GM21576 (cell line): ENCODE data around the gene TNFRSF4.

Experiments
- ATAC-seq: cut with Tn5 transposase; IDR thresholded peaks from one replicate; pipeline ENCODE4 v1.9.1; 2021; ENCODE audit warnings: mild to moderate bottlenecking, moderate library complexity; ENCODE audit not compliant: unreplicated experiment

TNFRSF4 gene

DNA sequence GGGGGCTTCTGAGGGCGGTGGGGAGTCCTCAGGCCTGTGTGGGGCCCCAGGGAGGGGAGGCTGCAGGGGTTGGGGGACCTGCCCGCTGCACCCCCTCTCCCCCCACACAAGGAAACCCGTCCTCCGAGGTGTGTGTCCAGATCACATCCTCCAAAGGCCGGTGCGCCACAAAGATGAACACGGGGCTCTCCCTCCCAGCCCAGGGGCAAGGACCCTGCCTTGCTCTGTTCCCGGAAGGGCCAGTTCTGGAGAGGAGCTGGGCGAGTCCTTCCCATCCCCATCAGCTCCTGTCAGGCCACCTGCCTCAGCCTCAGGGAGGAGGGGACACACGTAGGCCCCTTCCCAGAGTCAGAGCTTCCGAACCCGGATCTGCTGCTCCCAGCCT, 42.8 kb downstream of the TNFRSF4 start:
- no peak for ATAC-seq

DNA sequence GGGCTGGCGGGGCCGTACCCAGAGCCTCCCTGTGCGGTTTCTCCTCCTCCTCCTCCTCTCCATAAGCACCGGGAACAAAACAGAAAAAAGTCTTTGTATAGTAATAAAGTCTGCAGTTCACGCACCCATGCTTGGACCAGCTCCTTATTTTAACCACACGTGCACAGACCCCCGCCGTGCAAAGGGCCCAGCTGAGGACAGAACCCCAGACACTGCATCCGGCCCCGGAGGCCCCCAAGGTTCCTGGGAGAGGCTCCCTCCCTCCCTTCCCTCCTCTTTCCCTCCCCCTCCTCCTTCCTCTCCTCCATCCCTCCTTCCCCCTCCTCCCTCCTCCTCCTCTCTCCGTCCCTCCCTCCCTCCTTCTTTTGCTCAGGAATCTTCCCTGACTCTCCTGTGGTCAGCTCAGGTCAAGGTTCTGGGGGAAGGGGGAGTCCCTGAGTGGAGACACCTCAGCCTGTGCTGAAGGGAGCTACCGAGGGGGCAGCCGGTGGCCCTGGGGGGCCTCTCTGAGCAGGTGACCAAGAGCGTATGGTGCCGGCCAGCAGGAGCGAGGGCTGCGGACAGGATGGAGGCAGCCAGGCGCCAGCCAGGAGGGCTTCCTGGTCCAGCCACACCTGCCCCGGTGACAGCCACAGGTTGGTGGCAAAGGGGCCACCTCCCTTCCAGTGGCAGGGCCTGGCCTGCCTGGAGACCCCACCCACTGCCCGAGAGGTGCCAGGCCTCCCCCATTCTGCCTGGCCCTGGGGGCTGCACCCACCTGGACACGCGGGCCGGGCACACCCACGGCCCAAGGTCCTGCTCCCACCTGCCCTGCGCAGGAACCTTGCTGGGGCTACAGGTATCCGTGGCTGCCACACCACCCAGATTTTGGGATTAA, 43.5 kb downstream of the TNFRSF4 start:
- no peak for ATAC-seq

DNA sequence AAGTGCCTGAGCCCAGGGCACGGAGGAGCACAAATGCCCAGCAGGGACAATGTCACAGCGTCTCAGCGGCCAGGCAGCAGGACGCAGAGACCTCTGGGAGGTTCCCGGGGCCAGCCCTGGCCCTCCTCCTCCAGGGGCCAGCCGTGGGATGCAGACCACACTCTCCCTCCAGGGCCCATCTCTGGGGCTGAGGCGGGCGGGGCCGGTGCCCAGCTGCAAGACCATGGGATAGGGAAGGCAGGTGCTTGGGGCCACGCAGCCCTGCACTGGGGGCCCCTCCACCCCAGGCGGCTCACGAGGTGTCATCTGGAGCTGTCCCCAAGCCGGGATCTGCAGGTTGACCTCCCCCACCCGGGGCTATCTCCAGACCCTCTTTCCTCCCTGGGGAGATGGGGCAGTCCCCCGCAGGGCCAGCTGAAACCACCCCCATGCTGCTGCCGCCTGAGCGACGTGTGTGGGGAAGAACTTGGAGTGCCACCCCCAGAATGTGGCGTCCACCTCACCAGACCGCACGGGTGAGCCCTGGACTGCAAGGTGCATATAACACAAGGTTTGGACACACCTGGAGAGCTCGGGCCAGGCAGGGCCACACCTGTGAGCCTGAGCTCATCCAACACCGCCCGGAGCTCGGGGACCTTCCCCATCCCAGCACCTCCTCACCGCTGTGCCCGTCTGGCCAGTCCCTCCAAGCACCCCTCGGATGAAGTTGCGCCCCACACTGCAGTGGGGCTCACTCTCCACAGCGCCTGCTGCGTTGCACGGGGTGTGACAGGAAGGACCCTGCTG, 44.3 kb downstream of the TNFRSF4 start:
- no peak for ATAC-seq

DNA sequence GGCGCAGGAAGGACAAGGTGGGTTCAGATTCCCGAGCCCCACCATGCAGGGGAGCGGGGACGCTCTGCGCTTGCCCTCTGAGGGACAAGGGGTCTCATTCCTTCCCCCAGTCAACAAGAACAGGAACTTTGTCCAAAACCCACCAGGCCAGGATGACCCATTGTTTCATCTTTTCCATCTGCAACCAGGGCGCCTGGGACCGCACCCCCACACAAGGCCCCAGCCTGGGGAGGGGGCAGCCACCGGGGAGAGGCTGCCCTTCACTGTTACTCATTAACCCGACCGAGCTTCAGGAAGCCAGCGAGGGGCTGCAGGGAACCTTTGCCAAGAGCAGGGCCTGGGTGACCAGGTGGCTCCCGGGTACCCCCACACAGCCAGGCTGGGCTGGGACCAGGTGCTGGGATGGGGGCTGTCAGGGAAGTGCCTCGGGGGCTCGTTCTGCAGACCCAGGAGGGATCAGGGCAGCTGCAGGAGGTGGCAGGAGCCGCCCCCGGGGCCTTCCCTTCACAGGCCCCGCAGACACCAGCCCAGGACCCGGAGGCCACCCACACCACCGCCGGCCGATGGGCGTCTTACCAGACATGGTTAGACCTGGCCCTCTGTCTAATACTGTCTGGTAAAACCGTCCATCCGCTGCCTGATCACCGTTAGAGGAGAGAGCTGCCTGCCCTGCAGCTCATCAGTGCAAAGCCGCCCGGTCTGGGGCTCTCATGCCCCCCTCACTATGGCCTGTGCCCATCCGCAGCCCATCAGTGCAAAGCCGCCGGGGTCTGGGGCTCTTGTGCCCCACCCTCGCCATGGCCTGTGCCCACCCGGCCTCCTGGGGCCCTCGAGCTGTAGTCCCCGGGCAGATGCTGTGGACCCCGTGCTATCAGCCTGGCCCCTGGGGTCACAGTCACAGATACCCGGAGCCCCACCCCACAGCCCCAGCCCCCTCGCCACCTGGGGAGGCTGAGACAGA, 45.2 kb downstream of the TNFRSF4 start:
- ATAC-seq = no peak

DNA sequence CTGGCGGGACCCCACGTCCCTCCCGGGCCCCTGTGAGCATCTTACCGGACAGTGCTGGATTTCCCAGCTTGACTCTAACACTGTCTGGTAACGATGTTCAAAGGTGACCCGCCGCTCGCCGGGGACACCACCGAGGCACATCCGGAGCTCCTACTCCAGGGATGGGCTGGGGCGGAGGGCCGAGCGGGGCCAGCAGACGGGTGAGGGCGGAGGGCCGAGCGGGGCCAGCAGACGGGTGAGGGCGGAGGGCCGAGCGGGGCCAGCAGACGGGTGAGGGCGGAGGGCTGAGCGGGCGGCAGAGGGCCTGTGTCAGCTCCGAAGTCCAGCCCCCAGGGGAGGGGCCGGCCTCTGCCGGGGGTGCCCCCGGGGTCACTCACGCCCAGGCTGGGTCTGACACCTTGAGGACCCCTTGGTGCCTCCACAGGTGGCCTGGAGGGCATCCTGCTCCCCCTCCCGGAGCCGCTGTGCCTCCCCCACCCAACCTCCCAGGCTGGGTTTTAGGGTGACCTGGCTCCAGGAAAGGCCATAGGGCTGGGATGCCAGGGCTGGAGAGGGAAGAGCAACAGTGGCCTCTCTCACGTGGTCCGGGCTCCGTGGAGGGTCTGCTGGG, 46.0 kb downstream of the TNFRSF4 start:
- ATAC-seq = no peak

DNA sequence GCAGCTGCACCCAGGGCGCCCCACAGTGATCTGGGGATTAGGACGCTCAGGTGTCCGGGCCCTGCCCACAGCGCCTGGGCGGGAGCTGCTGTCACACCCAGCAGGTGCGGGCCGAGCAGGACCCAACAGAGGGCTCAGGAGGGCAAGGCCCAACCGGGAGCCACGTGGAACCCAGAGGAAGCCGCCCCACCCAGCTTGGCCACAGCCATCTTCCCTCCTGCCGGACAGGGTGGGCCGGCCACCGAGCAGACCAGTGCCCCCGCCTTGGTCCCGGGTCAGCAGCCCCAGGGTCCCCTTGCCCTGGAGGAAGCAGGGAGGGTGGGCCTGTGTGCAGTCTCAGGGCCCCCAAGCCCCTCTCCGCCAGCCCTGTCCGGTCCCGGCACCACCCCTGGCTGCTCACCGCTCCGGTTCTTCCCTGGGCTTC, 46.5 kb downstream of the TNFRSF4 start:
- no peak for ATAC-seq

DNA sequence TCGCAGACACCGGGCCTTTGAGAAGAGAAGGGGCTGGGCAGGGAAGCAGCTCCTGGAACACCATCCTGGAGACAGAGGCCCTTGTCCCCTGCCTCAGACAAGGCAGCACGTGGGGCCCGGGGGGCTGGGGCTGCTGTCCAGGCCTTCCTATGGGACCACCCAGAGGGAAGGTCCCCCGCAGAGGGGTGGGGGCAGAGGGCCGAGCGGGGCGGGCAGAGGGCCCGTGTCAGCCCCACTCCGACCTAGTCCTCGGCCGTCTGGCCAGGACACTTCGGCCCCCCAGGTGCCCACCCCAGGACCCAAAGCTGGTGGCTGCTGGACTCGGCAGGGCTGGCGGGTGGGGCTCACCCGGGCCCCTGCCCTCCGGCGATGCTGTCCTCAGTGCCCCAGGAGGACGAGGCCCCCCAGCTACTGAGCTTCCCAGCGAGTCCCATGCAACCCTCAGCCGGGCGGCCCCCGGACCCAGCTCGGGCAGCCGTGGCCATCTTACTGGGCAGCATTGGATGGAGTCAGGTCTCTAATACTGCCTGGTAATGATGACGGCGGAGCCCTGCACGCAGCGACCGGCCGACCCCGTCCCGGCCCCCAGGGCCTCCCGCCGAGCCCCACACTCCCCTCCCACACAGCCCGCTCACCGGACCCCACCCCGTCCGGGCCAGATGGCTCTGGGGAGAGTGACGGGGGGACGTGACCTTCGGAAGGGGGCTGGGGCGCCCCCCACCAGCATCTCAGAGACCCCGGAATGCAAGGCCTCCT, 47.1 kb downstream of the TNFRSF4 start:
- no peak for ATAC-seq

DNA sequence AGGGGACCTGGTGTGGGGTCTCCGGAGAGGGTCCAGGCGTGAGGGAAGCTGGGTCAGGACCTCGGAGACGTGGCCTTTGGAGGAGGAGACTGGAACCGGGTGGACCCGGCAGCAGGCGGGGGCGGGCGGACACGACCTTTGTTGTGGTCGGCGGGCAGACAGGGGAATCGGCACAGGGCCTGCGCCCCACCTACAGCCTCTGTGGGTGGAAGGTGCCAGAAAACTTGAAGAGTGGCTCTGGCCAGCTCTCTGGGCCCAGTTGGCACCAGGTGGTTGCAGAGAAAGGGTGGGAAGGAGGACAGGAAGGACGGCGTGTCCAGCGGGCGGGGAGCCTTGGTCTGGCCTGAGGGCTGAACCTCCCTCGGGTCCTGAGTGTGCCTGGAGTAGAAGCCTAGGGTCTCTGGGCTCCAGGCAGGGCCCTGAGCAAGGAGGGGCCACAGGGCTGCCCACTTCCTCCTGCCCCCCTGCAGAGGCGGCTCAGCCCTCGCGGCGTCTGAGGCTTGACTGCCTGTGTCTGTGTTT, 48.0 kb downstream of the TNFRSF4 start:
- no peak for ATAC-seq

DNA sequence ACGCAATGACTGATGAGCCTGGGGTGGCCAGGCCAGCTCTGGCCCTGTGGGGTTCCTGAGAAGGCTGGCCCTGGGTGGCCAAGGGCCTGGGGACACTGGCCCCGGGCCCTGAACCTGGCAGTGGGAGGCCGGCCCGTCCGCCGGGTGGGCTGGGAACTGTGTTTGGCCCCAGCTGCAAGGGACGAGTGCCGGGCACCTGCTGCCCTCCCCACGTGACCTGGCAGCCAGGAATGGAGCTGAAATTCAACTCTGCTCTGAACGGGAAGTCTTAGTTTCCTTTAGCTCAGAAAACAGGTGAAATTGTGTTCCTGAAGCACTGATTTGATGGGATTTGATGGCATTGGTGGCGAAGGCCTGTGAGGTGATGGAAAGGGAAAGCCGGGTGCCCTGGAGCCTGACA, 48.5 kb downstream of the TNFRSF4 start:
- ATAC-seq = no peak

DNA sequence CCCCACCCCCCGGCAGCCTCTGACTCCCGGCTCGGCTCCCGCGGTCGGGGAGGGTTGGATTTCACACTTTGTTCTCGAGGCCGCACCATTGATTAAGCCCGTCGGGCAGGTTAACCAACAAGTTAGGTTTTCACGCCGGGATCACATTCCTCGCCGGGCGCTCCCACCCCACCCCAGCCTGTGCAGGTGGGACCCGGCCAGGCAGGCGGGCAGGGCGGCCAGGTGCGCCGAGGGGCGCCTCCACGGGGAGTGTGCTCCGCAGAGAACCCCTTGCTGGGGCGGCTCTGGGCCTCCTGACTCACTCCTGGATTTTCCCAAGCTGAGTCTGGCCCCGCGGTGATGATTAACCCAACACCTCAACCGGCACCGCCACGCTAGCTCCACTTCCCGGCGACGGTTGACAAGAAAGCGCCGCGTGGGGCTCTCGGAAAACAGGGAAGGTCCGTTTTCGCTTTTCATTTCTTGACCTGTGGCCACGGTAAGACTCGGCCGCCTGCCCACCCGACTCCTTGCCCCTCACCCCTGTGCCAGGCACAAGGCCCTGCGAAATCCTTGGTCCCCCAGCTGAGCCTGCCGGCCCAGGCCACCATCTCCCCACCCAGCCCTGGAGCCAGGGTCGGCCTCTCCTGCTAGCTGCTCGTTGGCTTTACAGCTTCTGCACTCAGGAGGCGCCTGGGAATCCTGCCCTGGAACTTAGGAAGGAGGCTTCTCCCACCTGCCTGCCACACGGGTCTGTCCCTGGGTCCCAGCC, 49.1 kb downstream of the TNFRSF4 start:
- ATAC-seq = no peak

DNA sequence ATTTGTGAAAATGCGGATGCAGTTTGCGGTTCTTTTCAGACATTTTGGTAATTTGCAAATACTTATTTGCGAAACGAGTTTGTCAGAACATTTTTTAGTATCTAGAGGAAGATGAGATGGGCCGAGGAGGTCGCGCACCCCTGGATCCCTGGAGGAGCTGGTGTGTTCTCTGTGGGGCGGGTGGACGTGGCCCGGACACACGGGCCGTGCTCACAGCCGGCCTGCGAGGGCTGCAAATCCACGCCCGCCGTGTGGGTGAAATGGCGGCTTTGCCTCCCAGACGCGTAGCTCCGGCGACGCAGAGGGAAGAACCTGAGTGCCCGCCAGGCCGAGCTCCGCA, 49.6 kb downstream of the TNFRSF4 start:
- ATAC-seq = no peak

DNA sequence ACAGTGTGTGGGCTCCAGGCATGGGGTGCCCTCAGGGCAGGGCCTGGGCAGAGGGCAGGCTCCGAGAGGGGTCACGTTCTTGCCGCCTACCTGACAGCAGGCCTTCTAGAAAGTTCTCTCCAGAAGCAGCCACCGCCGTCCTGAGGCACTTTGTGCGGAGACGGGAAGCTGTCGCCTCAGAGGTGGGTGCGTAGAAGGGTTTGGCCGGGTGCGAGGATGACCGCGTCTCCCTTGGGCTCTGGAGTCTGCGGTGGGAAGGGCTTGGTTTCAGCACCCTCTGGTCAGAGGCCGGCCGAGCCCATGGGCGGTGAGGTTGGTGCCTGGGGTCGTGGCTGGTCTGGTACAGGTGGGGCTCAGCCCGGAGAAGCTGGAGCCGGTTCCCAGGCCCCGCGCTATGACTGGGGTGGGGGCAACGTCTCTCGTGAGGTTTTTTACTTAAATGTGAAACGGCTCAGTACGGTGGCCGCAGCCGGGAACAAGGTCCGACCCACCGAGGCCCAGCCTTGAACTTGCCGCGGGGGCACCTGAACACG, 50.3 kb downstream of the TNFRSF4 start:
- ATAC-seq = no peak

DNA sequence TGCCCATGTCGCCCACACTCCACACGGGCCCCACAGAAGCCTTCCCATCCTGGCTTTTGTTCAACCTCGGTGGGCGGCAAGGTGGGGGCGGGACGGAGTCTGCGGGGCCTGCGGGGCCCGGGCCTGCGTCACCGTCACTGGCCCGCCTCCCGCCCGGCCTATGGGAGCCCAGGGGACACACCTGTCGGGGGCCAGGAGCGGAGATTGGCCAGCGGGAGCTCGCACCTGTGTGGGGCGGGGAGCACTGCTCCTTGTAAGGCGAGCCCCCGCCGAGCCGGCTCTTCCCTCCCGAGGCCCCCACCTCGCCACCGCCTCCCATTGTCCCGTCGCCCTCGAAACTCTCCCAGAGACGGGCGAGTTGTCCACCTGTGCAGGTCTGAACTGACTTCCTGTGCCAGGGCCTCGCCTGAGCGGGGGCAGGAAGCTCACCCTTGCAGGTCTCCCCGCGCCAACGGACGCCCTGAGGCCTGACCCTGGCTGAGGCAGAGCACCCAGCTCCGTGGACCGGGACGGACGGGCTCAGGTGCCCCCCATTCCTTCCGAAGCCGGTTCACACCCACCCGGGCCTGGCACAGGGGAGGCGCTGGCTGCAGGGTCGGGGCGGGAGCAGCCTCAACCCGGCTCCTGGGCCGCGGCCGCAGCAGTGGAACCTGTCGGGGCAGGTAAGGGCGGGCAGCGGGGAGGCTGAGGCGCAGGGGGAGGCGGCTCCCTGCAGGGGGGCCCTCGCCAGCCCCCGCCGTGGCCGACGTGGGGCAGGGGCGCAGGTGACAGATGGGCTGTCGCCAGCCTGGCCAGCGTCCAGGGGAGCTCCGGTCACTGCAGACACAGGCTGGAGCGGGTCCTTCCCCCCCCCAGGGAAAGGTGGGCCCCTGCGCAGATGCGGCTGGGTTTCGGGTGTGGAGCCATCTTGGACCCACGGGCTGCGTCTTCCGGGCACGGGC, 51.1 kb downstream of the TNFRSF4 start:
- ATAC-seq = no peak

DNA sequence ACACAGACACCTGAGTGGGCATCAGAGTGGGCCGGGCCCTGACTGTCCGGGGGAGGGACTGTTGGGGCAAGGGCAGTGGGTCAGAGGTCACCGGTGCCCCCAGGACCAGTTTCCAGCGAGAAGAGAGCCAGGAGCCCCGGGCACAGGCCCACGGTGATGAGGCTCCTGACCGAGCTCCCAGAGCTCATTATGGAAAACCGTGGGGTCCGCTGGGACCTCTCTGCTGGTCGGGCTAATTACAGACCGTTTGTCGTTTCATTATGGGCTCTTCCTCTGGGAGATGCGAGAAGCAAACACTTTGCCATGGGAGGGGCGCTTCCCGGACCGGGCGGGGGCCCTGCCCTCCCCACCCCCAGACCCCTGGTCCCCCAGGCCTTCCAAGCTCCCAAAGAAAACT, 52.3 kb downstream of the TNFRSF4 start:
- ATAC-seq = no peak
